ENCODE results near the gene DGKB.

DGKB gene

DNA sequence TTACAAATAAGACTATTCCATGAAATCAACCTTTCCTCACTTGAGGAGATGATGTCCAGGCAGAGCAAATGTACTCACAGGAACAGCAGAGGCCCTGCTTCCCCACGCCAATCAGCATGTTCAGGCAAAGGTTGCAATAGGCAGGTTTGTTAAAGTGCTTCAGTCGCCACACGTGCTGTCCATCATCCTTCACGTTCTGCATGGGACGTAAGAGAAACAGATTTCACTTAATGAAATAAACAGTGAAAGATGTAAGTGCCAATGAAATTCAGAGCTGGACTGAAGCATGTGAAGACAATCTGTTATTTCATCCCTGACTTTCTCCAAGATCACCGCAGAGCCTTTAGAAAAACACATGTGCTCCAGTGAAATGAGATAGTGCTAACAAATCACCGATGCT is 217.4 kb downstream of the DGKB start:
- Mint-ChIP-seq H3K9me3 (no peaks in the 10 kb centered on the region), H3K4me1 (no peaks in the 10 kb centered on the region), H3K27ac (no peak overlapping the region), H3K27me3 (no peaks in the 10 kb centered on the region), H3K36me3 (no peaks in the 10 kb centered on the region), H3K4me3 (no peak overlapping the region)
- ATAC-seq: no peak

GRCh38 chr7:14682910-14683465 is 219.6 kb downstream of the DGKB start:
- Mint-ChIP-seq H3K27me3 (no peaks in the 10 kb centered on the region), H3K9me3 (no peaks in the 10 kb centered on the region), H3K27ac (no peak overlapping the region), H3K4me3 (no peak overlapping the region), H3K36me3 (no peaks in the 10 kb centered on the region), H3K4me1 (no peaks in the 10 kb centered on the region)
- ATAC-seq: no peak

GRCh38 chr7:14676896-14677295 is 225.7 kb downstream of the DGKB start:
- no peak for ATAC-seq
- no peaks in the 10 kb centered on the region for H3K27me3 Mint-ChIP-seq
- H3K27ac Mint-ChIP-seq: no peak overlapping the region
- no peaks in the 10 kb centered on the region for H3K4me1 Mint-ChIP-seq
- H3K9me3 Mint-ChIP-seq: no peaks in the 10 kb centered on the region
- H3K36me3 Mint-ChIP-seq: no peaks in the 10 kb centered on the region
- H3K4me3 Mint-ChIP-seq: no peak overlapping the region

- Mint-ChIP-seq H3K27me3 (no peaks in the 10 kb centered on the region), H3K27ac (no peak overlapping the region), H3K36me3 (no peaks in the 10 kb centered on the region), H3K4me1 (no peaks in the 10 kb centered on the region), H3K9me3 (no peaks in the 10 kb centered on the region), H3K4me3 (no peak overlapping the region)
- ATAC-seq: no peak
Observed at GRCh38 chr7:14673202-14673601, 229.3 kb downstream of the DGKB start.

DNA sequence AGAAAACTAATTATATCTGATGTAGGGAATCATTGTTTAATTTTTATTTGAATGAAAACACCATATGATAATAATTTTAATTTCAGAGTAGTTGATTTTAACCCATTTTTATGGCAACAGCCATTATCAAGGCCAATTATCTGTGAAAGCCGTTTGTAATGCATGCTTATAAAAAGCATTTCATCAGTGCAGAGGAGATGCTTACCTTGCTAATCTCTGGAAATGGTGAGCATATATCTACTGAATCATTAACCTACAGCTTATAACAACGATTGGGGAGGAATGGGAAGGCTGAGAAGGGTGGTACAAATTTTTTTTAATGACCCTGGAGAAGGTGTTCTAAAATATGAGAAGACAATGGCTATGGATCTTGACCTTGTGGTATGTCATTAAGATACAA is 235.6 kb downstream of the DGKB start:
- H3K4me1 Mint-ChIP-seq: no peaks in the 10 kb centered on the region
- no peak for ATAC-seq
- peaks cover 3% of the 10 kb centered on the region for H3K9me3 Mint-ChIP-seq
- no peak overlapping the region for H3K4me3 Mint-ChIP-seq
- H3K36me3 Mint-ChIP-seq: no peaks in the 10 kb centered on the region
- no peaks in the 10 kb centered on the region for H3K27me3 Mint-ChIP-seq
- H3K27ac Mint-ChIP-seq: no peak overlapping the region

GRCh38 chr7:14666304-14666703 is 236.2 kb downstream of the DGKB start:
- H3K36me3 Mint-ChIP-seq: no peaks in the 10 kb centered on the region
- no peak overlapping the region for H3K27ac Mint-ChIP-seq
- H3K4me1 Mint-ChIP-seq: no peaks in the 10 kb centered on the region
- no peaks in the 10 kb centered on the region for H3K27me3 Mint-ChIP-seq
- H3K4me3 Mint-ChIP-seq: no peak overlapping the region
- H3K9me3 Mint-ChIP-seq: peaks cover 3% of the 10 kb centered on the region
- ATAC-seq: no peak

- Mint-ChIP-seq H3K27ac (no peak overlapping the region), H3K36me3 (no peaks in the 10 kb centered on the region), H3K4me1 (no peaks in the 10 kb centered on the region), H3K4me3 (no peak overlapping the region), H3K27me3 (no peaks in the 10 kb centered on the region), H3K9me3 (peaks cover 3% of the 10 kb centered on the region)
- no peak for ATAC-seq
Observed at GRCh38 chr7:14639801-14640200, 262.8 kb downstream of the DGKB start.

GRCh38 chr7:14639329-14639728 is 263.2 kb downstream of the DGKB start:
- no peaks in the 10 kb centered on the region for H3K36me3 Mint-ChIP-seq
- H3K4me1 Mint-ChIP-seq: no peaks in the 10 kb centered on the region
- H3K27ac Mint-ChIP-seq: no peak overlapping the region
- no peak overlapping the region for H3K4me3 Mint-ChIP-seq
- ATAC-seq: no peak
- no peaks in the 10 kb centered on the region for H3K27me3 Mint-ChIP-seq
- H3K9me3 Mint-ChIP-seq: peaks cover 3% of the 10 kb centered on the region

GRCh38 chr7:14637968-14638367 is 264.6 kb downstream of the DGKB start:
- H3K4me1 Mint-ChIP-seq: no peaks in the 10 kb centered on the region
- ATAC-seq: no peak
- H3K36me3 Mint-ChIP-seq: no peaks in the 10 kb centered on the region
- no peaks in the 10 kb centered on the region for H3K27me3 Mint-ChIP-seq
- no peaks in the 10 kb centered on the region for H3K9me3 Mint-ChIP-seq
- no peak overlapping the region for H3K4me3 Mint-ChIP-seq
- H3K27ac Mint-ChIP-seq: no peak overlapping the region

- no peaks in the 10 kb centered on the region for H3K27me3 Mint-ChIP-seq
- no peaks in the 10 kb centered on the region for H3K9me3 Mint-ChIP-seq
- H3K4me3 Mint-ChIP-seq: no peak overlapping the region
- ATAC-seq: no peak
- no peaks in the 10 kb centered on the region for H3K36me3 Mint-ChIP-seq
- no peaks in the 10 kb centered on the region for H3K4me1 Mint-ChIP-seq
- H3K27ac Mint-ChIP-seq: no peak overlapping the region
Observed at GRCh38 chr7:14635955-14636354, 266.6 kb downstream of the DGKB start.

GRCh38 chr7:14630048-14630447 is 272.5 kb downstream of the DGKB start:
- H3K9me3 Mint-ChIP-seq: no peaks in the 10 kb centered on the region
- no peaks in the 10 kb centered on the region for H3K4me1 Mint-ChIP-seq
- H3K36me3 Mint-ChIP-seq: no peaks in the 10 kb centered on the region
- no peak overlapping the region for H3K27ac Mint-ChIP-seq
- no peaks in the 10 kb centered on the region for H3K27me3 Mint-ChIP-seq
- no peak overlapping the region for H3K4me3 Mint-ChIP-seq
- ATAC-seq: no peak

GRCh38 chr7:14628516-14628915 is 274.0 kb downstream of the DGKB start:
- Mint-ChIP-seq H3K36me3 (no peaks in the 10 kb centered on the region), H3K4me1 (no peaks in the 10 kb centered on the region), H3K27me3 (no peaks in the 10 kb centered on the region), H3K27ac (no peak overlapping the region), H3K4me3 (no peak overlapping the region), H3K9me3 (no peaks in the 10 kb centered on the region)
- ATAC-seq: no peak

DNA sequence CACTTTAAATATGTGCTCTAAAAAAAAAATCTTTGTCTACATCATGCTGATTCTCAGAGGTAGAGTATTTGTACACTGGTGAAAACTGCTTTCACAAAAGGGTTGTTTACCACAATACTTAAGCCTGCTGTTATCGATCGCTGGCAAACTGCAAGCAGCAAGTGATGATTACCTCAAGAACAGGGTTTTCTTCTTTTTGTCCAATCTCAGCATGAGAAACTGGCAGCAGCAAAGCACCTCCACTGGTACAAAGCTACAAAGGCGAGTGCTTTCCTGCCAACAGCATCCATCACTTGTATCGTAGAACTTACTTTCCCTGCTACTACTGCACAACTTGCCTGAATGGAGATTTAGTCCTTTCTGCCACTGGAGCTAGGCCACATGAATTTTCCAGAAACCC is 276.5 kb downstream of the DGKB start:
- no peak for ATAC-seq
- no peak overlapping the region for H3K4me3 Mint-ChIP-seq
- H3K4me1 Mint-ChIP-seq: no peaks in the 10 kb centered on the region
- H3K27ac Mint-ChIP-seq: no peak overlapping the region
- no peaks in the 10 kb centered on the region for H3K27me3 Mint-ChIP-seq
- H3K9me3 Mint-ChIP-seq: no peaks in the 10 kb centered on the region
- no peaks in the 10 kb centered on the region for H3K36me3 Mint-ChIP-seq

GRCh38 chr7:14622559-14622958 is 280.0 kb downstream of the DGKB start:
- H3K36me3 Mint-ChIP-seq: no peaks in the 10 kb centered on the region
- no peak for ATAC-seq
- no peaks in the 10 kb centered on the region for H3K4me1 Mint-ChIP-seq
- H3K27me3 Mint-ChIP-seq: no peaks in the 10 kb centered on the region
- H3K4me3 Mint-ChIP-seq: no peak overlapping the region
- no peak overlapping the region for H3K27ac Mint-ChIP-seq
- H3K9me3 Mint-ChIP-seq: peaks cover under 1% of the 10 kb centered on the region

DNA sequence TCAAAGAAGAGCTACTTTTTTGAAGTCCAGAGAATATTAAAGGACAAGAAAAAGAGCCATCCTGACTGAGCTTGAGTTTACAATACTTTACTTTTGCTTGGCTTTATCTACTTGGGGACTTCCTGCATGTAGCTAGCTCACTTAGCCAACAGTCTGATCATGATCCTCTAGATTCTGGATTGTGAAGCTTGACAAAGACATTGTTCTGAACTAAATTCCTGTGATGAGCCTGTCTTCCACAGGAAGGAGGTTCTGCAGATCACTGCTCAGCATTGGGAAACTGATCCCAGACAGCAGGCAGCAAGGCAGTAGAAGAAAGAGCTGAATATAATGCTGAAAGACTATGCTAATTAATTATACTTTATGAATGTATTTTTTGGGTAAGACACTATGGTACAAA is 296.4 kb downstream of the DGKB start:
- no peaks in the 10 kb centered on the region for H3K36me3 Mint-ChIP-seq
- H3K4me1 Mint-ChIP-seq: no peaks in the 10 kb centered on the region
- ATAC-seq: no peak
- H3K4me3 Mint-ChIP-seq: no peak overlapping the region
- H3K27ac Mint-ChIP-seq: no peak overlapping the region
- H3K27me3 Mint-ChIP-seq: no peaks in the 10 kb centered on the region
- peaks cover 5% of the 10 kb centered on the region for H3K9me3 Mint-ChIP-seq

GRCh38 chr7:14604606-14605005 is 297.9 kb downstream of the DGKB start:
- H3K9me3 Mint-ChIP-seq: no peaks in the 10 kb centered on the region
- H3K4me1 Mint-ChIP-seq: no peaks in the 10 kb centered on the region
- H3K36me3 Mint-ChIP-seq: no peaks in the 10 kb centered on the region
- no peak overlapping the region for H3K27ac Mint-ChIP-seq
- no peaks in the 10 kb centered on the region for H3K27me3 Mint-ChIP-seq
- no peak overlapping the region for H3K4me3 Mint-ChIP-seq
- no peak for ATAC-seq

GRCh38 chr7:14602851-14603250 is 299.7 kb downstream of the DGKB start:
- H3K4me1 Mint-ChIP-seq: no peaks in the 10 kb centered on the region
- no peak overlapping the region for H3K4me3 Mint-ChIP-seq
- H3K27me3 Mint-ChIP-seq: no peaks in the 10 kb centered on the region
- H3K9me3 Mint-ChIP-seq: no peaks in the 10 kb centered on the region
- no peaks in the 10 kb centered on the region for H3K36me3 Mint-ChIP-seq
- no peak overlapping the region for H3K27ac Mint-ChIP-seq
- no peak for ATAC-seq
